CD8-positive, alpha-beta memory T cell (primary cell): ENCODE measurements around the gene TMEM63B. TPM values are rescaled to one million over a fixed set of nuclear protein-coding genes. Genes with fewer than 3 reads are reported as not detected.
A peak's percentile ranks its signal among the peaks of the same experiment; 100 is the strongest.

ENCODE experiments used
- CTCF ChIA-PET: fragments of 350-600 bp; sonication (Branson Sonifier 250); formaldehyde crosslinking; loops from one replicate; lab custom pipeline; 2021; ENCODE audit warnings: antibody characterized with exemption; lab: Charles Lee
- POLR2A ChIA-PET: fragments of 350-600 bp; sonication (Branson Sonifier 250); formaldehyde crosslinking; loops from one replicate; lab custom pipeline; 2021; ENCODE audit warnings: antibody characterized with exemption; lab: Charles Lee
- DNase-seq, 5 donors: peaks; one replicate each; pipeline versions ENCODE4 v3.0.0 to v3.0.0-alpha.2; 2020 to 2022; ENCODE audit warnings: mixed read lengths in 1 of 5
- H3K27ac ChIP-seq: one replicate; pipeline ENCODE4 v1.7.0; 2013; ENCODE audit warnings: low read depth, mild to moderate bottlenecking, low read length, moderate library complexity
- H3K27me3 ChIP-seq: 2 replicates; pipeline ENCODE4 v1.7.0; 2013; ENCODE audit warnings: low read length, mild to moderate bottlenecking; ENCODE audit not compliant: insufficient read depth, poor library complexity, severe bottlenecking
- H3K36me3 ChIP-seq: 2 replicates; pipeline ENCODE4 v1.7.0; 2013; ENCODE audit warnings: mild to moderate bottlenecking, low read length, moderate library complexity; ENCODE audit not compliant: insufficient read depth
- H3K4me1 ChIP-seq: 2 replicates; pipeline ENCODE4 v1.7.0; 2013; ENCODE audit warnings: mild to moderate bottlenecking, low read length, moderate library complexity; ENCODE audit not compliant: insufficient read depth
- H3K4me3 ChIP-seq: 2 replicates; pipeline ENCODE4 v1.7.0; 2013; ENCODE audit warnings: mild to moderate bottlenecking, low read length
- H3K9me3 ChIP-seq: 2 replicates; pipeline ENCODE4 v1.7.0; 2013; ENCODE audit warnings: mild to moderate bottlenecking, low read length
- H3K27ac Mint-ChIP-seq, 8 donors: one replicate each; pipeline ENCODE4 v1.8.0; 2020 to 2021; ENCODE audit warnings: mixed read lengths in 8 of 8, mild to moderate bottlenecking in 6 of 8, inconsistent platforms in 3 of 8, moderate library complexity in 3 of 8
- H3K27me3 Mint-ChIP-seq, 2 donors: one replicate each; pipeline ENCODE4 v1.8.0; 2020 to 2021; ENCODE audit warnings: mixed read lengths in 2 of 2, mild to moderate bottlenecking in 1 of 2, moderate library complexity in 1 of 2
- H3K36me3 Mint-ChIP-seq, 3 donors: one replicate each; pipeline ENCODE4 v1.8.0; 2020 to 2021; ENCODE audit warnings: mixed read lengths in 3 of 3, inconsistent platforms in 1 of 3, mild to moderate bottlenecking in 1 of 3
- H3K4me1 Mint-ChIP-seq, 3 donors: one replicate each; pipeline ENCODE4 v1.8.0; 2020 to 2021; ENCODE audit warnings: mixed read lengths in 3 of 3, inconsistent platforms in 1 of 3, mild to moderate bottlenecking in 1 of 3
- H3K4me3 Mint-ChIP-seq, 7 donors: one replicate each; pipeline ENCODE4 v1.8.0; 2020 to 2021; ENCODE audit warnings: mixed read lengths in 7 of 7, mild to moderate bottlenecking in 6 of 7, moderate library complexity in 4 of 7, inconsistent platforms in 2 of 7
- H3K9me3 Mint-ChIP-seq, 5 donors: one replicate each; pipeline ENCODE4 v1.8.0; 2020 to 2022; ENCODE audit warnings: mixed read lengths in 5 of 5, mild to moderate bottlenecking in 3 of 5, moderate library complexity in 2 of 5, inconsistent platforms in 1 of 5
- polyA plus RNA-seq: library from polyadenylated mRNA; unstranded; fragments of 300-500 nt; fragmentation: Illumina TruSeq; gene quantifications from one replicate; pipeline ENCODE4 v1.2.3, GENCODE V29; 2021
- total RNA-seq, 2 experiments: library from RNA; stranded (reverse); gene quantifications; one replicate each; pipeline ENCODE4 v1.2.3, GENCODE V29; 2021

The TMEM63B gene
- total and polyA plus RNA-seq, 3 experiments from 2014 or later: 1.9 to 20.3 (median 18.4) TPM

- H3K27ac Mint-ChIP-seq: peak overlapping the region in 3 of 8 donors; percentile 4 to 43 (median 18)
- Histone ChIP-seq H3K36me3 (no peaks in the 10 kb centered on the region), H3K4me3 (no peak overlapping the region), H3K4me1 (no peaks in the 10 kb centered on the region), H3K27me3 (no peaks in the 10 kb centered on the region), H3K27ac (no peak overlapping the region), H3K9me3 (no peaks in the 10 kb centered on the region)
- H3K27me3 Mint-ChIP-seq: peaks cover 0 to 1% of the 10 kb centered on the region in 2 donors
- no peak overlapping the region for H3K4me3 Mint-ChIP-seq
- DNase-seq: no peak
- ChIA-PET CTCF (interaction anchor here (0.6 to 3.9 kb wide), 6 partner anchors 14 to 215 kb away, joined by 3 to 33 read pairs (median 5); partner anchors contain the start of gene AARS2), POLR2A (no interaction called here)
- H3K36me3 Mint-ChIP-seq: peaks cover 0 to 30% (median 8%) of the 10 kb centered on the region in 3 donors
- H3K9me3 Mint-ChIP-seq: no peaks in the 10 kb centered on the region
- H3K4me1 Mint-ChIP-seq: peaks cover 13 to 16% (median 14%) of the 10 kb centered on the region in 3 donors
Observed at GRCh38 chr6:44097782-44098317, 29.5 kb upstream of the TMEM63B start.

GRCh38 chr6:44099192-44099591 lies 28.2 kb upstream of the TMEM63B start:
- CTCF ChIA-PET: interaction anchor here (0.7 to 3.9 kb wide), 5 partner anchors 10 to 206 kb away, joined by 3 to 23 read pairs (median 3); no protein-coding TSS in a partner anchor
- Mint-ChIP-seq H3K27ac (no peak overlapping the region), H3K36me3 (peaks cover 0 to 33% (median 8%) of the 10 kb centered on the region in 3 donors), H3K9me3 (no peaks in the 10 kb centered on the region), H3K27me3 (peaks cover 0 to 1% of the 10 kb centered on the region in 2 donors), H3K4me1 (peaks cover 14 to 17% (median 16%) of the 10 kb centered on the region in 3 donors), H3K4me3 (no peak overlapping the region)
- Histone ChIP-seq H3K27ac (no peak overlapping the region), H3K4me3 (no peak overlapping the region), H3K4me1 (no peaks in the 10 kb centered on the region), H3K27me3 (no peaks in the 10 kb centered on the region), H3K36me3 (peaks cover 9% of the 10 kb centered on the region), H3K9me3 (no peaks in the 10 kb centered on the region)
- DNase-seq: no peak
- POLR2A ChIA-PET: no interaction called here

- peaks cover 0 to 1% of the 10 kb centered on the region in 2 donors for H3K27me3 Mint-ChIP-seq
- POLR2A ChIA-PET: no interaction called here
- H3K27ac Mint-ChIP-seq: peak overlapping the region in 1 of 8 donors; percentile 8
Observed at GRCh38 chr6:44100088-44100550, 27.2 kb upstream of the TMEM63B start.

GRCh38 chr6:44101832-44102231 lies 25.5 kb upstream of the TMEM63B start:
- DNase-seq: no peak
- Histone ChIP-seq H3K36me3 (peaks cover 25% of the 10 kb centered on the region), H3K27ac (no peak overlapping the region), H3K4me3 (no peak overlapping the region), H3K27me3 (no peaks in the 10 kb centered on the region), H3K9me3 (no peaks in the 10 kb centered on the region), H3K4me1 (no peaks in the 10 kb centered on the region)
- Mint-ChIP-seq H3K36me3 (peaks cover 0 to 45% (median 2%) of the 10 kb centered on the region in 3 donors), H3K27ac (peak overlapping the region in 7 of 8 donors; percentile 3 to 93 (median 33)), H3K27me3 (peaks cover 0 to 1% of the 10 kb centered on the region in 2 donors), H3K4me3 (no peak overlapping the region), H3K4me1 (peaks cover 16 to 32% (median 24%) of the 10 kb centered on the region in 3 donors), H3K9me3 (no peaks in the 10 kb centered on the region)
- POLR2A ChIA-PET: no interaction called here
- CTCF ChIA-PET: interaction anchor here (1.8 to 2.1 kb wide), 2 partner anchors 50 to 332 kb away, joined by 4 to 5 read pairs; partner anchors contain the start of gene VEGFA

More at GRCh38 chr6:44100088-44100550, 27.2 kb upstream of the TMEM63B start:
- CTCF ChIA-PET: interaction anchor here (0.7 to 3.9 kb wide), 4 partner anchors 9 to 56 kb away, joined by 3 to 23 read pairs (median 4); no protein-coding TSS in a partner anchor
- Mint-ChIP-seq H3K4me1 (peaks cover 14 to 22% (median 16%) of the 10 kb centered on the region in 3 donors), H3K4me3 (no peak overlapping the region), H3K9me3 (no peaks in the 10 kb centered on the region), H3K36me3 (peaks cover 0 to 34% (median 2%) of the 10 kb centered on the region in 3 donors)
- Histone ChIP-seq H3K9me3 (no peaks in the 10 kb centered on the region), H3K4me1 (no peaks in the 10 kb centered on the region), H3K4me3 (no peak overlapping the region), H3K27me3 (no peaks in the 10 kb centered on the region), H3K36me3 (peaks cover 18% of the 10 kb centered on the region), H3K27ac (no peak overlapping the region)
- no peak for DNase-seq

GRCh38 chr6:44102527-44102926 lies 24.8 kb upstream of the TMEM63B start:
- H3K36me3 Mint-ChIP-seq: peaks cover 0 to 49% (median 2%) of the 10 kb centered on the region in 3 donors
- H3K27ac Mint-ChIP-seq: peak overlapping the region in 6 of 8 donors; percentile 15 to 81 (median 59)
- Histone ChIP-seq H3K27me3 (no peaks in the 10 kb centered on the region), H3K36me3 (peaks cover 25% of the 10 kb centered on the region), H3K27ac (no peak overlapping the region), H3K9me3 (no peaks in the 10 kb centered on the region), H3K4me3 (no peak overlapping the region), H3K4me1 (no peaks in the 10 kb centered on the region)
- DNase-seq: no peak
- peaks cover 16 to 33% (median 24%) of the 10 kb centered on the region in 3 donors for H3K4me1 Mint-ChIP-seq
- ChIA-PET CTCF (interaction anchor here (1.3 to 2.1 kb wide), 3 partner anchors 20 to 333 kb away, joined by 3 to 5 read pairs (median 4); partner anchors contain the start of gene VEGFA), POLR2A (interaction anchor here (1.0 kb wide), 1 partner anchor 10 kb away, joined by 3 read pairs; no protein-coding TSS in a partner anchor)
- H3K9me3 Mint-ChIP-seq: no peaks in the 10 kb centered on the region
- no peak overlapping the region for H3K4me3 Mint-ChIP-seq
- peaks cover 0 to 1% of the 10 kb centered on the region in 2 donors for H3K27me3 Mint-ChIP-seq

- H3K4me1 Mint-ChIP-seq: peaks cover 16 to 33% (median 24%) of the 10 kb centered on the region in 3 donors
- H3K4me1 ChIP-seq: no peaks in the 10 kb centered on the region
- H3K27ac Mint-ChIP-seq: peak overlapping the region in 2 of 8 donors; percentile 38 to 40
- no peak overlapping the region for H3K4me3 Mint-ChIP-seq
- no peaks in the 10 kb centered on the region for H3K27me3 ChIP-seq
- peaks cover 0 to 66% (median 2%) of the 10 kb centered on the region in 3 donors for H3K36me3 Mint-ChIP-seq
- no peaks in the 10 kb centered on the region for H3K9me3 ChIP-seq
- peaks cover 25% of the 10 kb centered on the region for H3K36me3 ChIP-seq
- ChIA-PET CTCF (no interaction called here), POLR2A (no interaction called here)
- no peak for DNase-seq
- H3K9me3 Mint-ChIP-seq: no peaks in the 10 kb centered on the region
- no peak overlapping the region for H3K27ac ChIP-seq
- H3K4me3 ChIP-seq: no peak overlapping the region
- H3K27me3 Mint-ChIP-seq: peaks cover 0 to 1% of the 10 kb centered on the region in 2 donors
Observed at GRCh38 chr6:44104481-44105021, 22.8 kb upstream of the TMEM63B start.

GRCh38 chr6:44105146-44105545 lies 22.2 kb upstream of the TMEM63B start:
- ChIA-PET CTCF (no interaction called here), POLR2A (no interaction called here)
- no peaks in the 10 kb centered on the region for H3K27me3 ChIP-seq
- H3K4me1 ChIP-seq: no peaks in the 10 kb centered on the region
- no peak overlapping the region for H3K4me3 ChIP-seq
- H3K4me1 Mint-ChIP-seq: peaks cover 17 to 33% (median 24%) of the 10 kb centered on the region in 3 donors
- peaks cover 0 to 69% (median 2%) of the 10 kb centered on the region in 3 donors for H3K36me3 Mint-ChIP-seq
- peaks cover 25% of the 10 kb centered on the region for H3K36me3 ChIP-seq
- no peak for DNase-seq
- H3K9me3 ChIP-seq: no peaks in the 10 kb centered on the region
- peaks cover 0 to 2% of the 10 kb centered on the region in 2 donors for H3K27me3 Mint-ChIP-seq
- H3K4me3 Mint-ChIP-seq: no peak overlapping the region
- H3K27ac ChIP-seq: no peak overlapping the region
- H3K27ac Mint-ChIP-seq: peak overlapping the region in 1 of 8 donors; percentile 46
- H3K9me3 Mint-ChIP-seq: no peaks in the 10 kb centered on the region
